K562 (cell line): ENCODE results near the gene CROCC2. TPM values are rescaled to one million over a fixed set of nuclear protein-coding genes. Genes with fewer than 3 reads are reported as not detected.

Experiments
- ATAC-seq: fragments of 200-7000 bp; cut with Tn5 transposase; 3 replicates; pipeline ENCODE4 v1.9.1; 2020; ENCODE audit warnings: moderate library complexity
- BruUV-seq: library from RNA; stranded (reverse); fragments of 400-500 nt; replicated peaks from 2 replicates; lab custom pipeline; 2021; lab: Mats Ljungman, UMichigan
- CTCF ChIA-PET: fragments of 300-600 bp; formaldehyde crosslinking; extraction: SDS; loops from one replicate; lab custom pipeline; 2021; ENCODE audit warnings: low intra/inter-chr PET ratio; lab: Yijun Ruan, JAX
- POLR2A ChIA-PET: fragments of 300-600, 350-650 bp; sonication (Branson Sonifier 250); formaldehyde crosslinking; extraction: SDS; loops from one replicate; lab custom pipeline; 2021; ENCODE audit warnings: antibody characterized with exemption, inconsistent platforms; lab: Yijun Ruan, JAX
- DNase-seq, 4 experiments: peaks; one replicate each; pipeline versions ENCODE4 v3.0.0 to v3.0.0-alpha.2; 2011 to 2018; ENCODE audit warnings: low spot score in 3 of 4, mixed read lengths in 3 of 4; ENCODE audit errors: extremely low read depth in 1 of 4
- FAIRE-seq: peaks from 2 replicates; lab custom pipeline; 2011; peaks lifted over from hg19 to GRCh38; lab: Jason Lieb, UNC
- H2AFZ ChIP-seq: 2 replicates; pipeline ENCODE4 v1.6.0; 2011; ENCODE audit warnings: low read depth, low read length, control low read depth, inconsistent platforms
- H3K27ac ChIP-seq: fragments of 200-600 bp; 3 replicates; pipeline ENCODE4 v1.8.0; 2011; ENCODE audit warnings: low read depth, mild to moderate bottlenecking, control low read depth, inconsistent platforms, low read length, moderate library complexity, mixed read lengths; ENCODE audit errors: extremely low read depth
- H3K27me3 ChIP-seq, 2 experiments: fragments of 300-600 bp in 1 of 2; 2 replicates in 1 of 2; 3 replicates in 1 of 2; pipeline versions ENCODE4 v1.6.0 to v1.8.0; 2011; ENCODE audit warnings: inconsistent platforms in 2 of 2, low read length in 2 of 2, mild to moderate bottlenecking in 1 of 2, mixed read lengths in 1 of 2, moderate library complexity in 1 of 2; ENCODE audit not compliant: control insufficient read depth in 2 of 2, insufficient read depth in 2 of 2
- H3K36me3 ChIP-seq: fragments of 300-600 bp; 3 replicates; pipeline ENCODE4 v1.8.0; 2011; ENCODE audit warnings: mild to moderate bottlenecking, low read length, inconsistent platforms; ENCODE audit not compliant: control insufficient read depth, insufficient read depth
- H3K4me1 ChIP-seq, 2 experiments: fragments of 200-600 bp in 1 of 2; replicated peaks in 1 of 2; 2 replicates in 1 of 2; 3 replicates in 1 of 2; pipeline versions ENCODE4 v1.5.1 to v1.8.0; 2011; ENCODE audit warnings: inconsistent platforms in 2 of 2, low read length in 2 of 2, mild to moderate bottlenecking in 1 of 2, mixed read lengths in 1 of 2, moderate library complexity in 1 of 2; ENCODE audit not compliant: control insufficient read depth in 2 of 2, insufficient read depth in 2 of 2
- H3K4me2 ChIP-seq: 2 replicates; pipeline ENCODE4 v1.6.1; 2011; ENCODE audit warnings: low read length, control low read depth, inconsistent platforms, mixed read lengths; ENCODE audit not compliant: insufficient read depth
- H3K4me3 ChIP-seq: fragments of 200-600 bp; sonication (generic), shearing (Covaris generic); 2 replicates; pipeline ENCODE4 v1.5.1; 2016; ENCODE audit warnings: control low read depth, inconsistent platforms
- H3K79me2 ChIP-seq: fragments of 200-600 bp; 3 replicates; pipeline ENCODE4 v1.8.0; 2011; ENCODE audit warnings: low read length, inconsistent platforms; ENCODE audit not compliant: control insufficient read depth, insufficient read depth
- H3K9ac ChIP-seq, 2 experiments: 2 replicates each; pipeline versions ENCODE4 v1.6.0 to v1.6.1; 2011; ENCODE audit warnings: low read depth in 2 of 2, low read length in 2 of 2, control low read depth in 1 of 2, inconsistent platforms in 1 of 2, mild to moderate bottlenecking in 1 of 2, mixed read lengths in 1 of 2; ENCODE audit not compliant: insufficient read depth in 1 of 2
- H3K9me1 ChIP-seq: one replicate; pipeline ENCODE4 v1.6.0; 2011; ENCODE audit warnings: inconsistent platforms, mild to moderate bottlenecking, low read length, moderate library complexity; ENCODE audit not compliant: control insufficient read depth, insufficient read depth
- H3K9me3 ChIP-seq: replicated peaks from 2 replicates; pipeline ENCODE4 v1.5.1; 2011; ENCODE audit warnings: low read depth, low read length, inconsistent platforms; ENCODE audit not compliant: control insufficient read depth, insufficient read depth
- H4K20me1 ChIP-seq: replicated peaks from 2 replicates; pipeline ENCODE4 v1.6.1; 2011; ENCODE audit warnings: low read length, inconsistent platforms, mixed read lengths; ENCODE audit not compliant: control insufficient read depth, insufficient read depth
- CREB1 ChIP-seq, 2 experiments: sonication (generic) in 1 of 2; formaldehyde crosslinking in 1 of 2; IDR thresholded peaks; 2 replicates each; pipeline versions ENCODE4 v1.6.1 to v1.8.0; 2012 to 2022; ENCODE audit warnings: inconsistent platforms in 1 of 2, mild to moderate bottlenecking in 1 of 2, missing genetic modification reagents in 1 of 2, moderate library complexity in 1 of 2
- HNRNPLL ChIP-seq: fragments of 200-400 bp; formaldehyde crosslinking; IDR thresholded peaks from 2 replicates; pipeline ENCODE4 v1.6.1; 2017; ENCODE audit warnings: low read length, low read depth, mild to moderate bottlenecking; ENCODE audit not compliant: poor library complexity, severe bottlenecking
- NFXL1 ChIP-seq: fragments of 450-650 bp; formaldehyde crosslinking; IDR thresholded peaks from 2 replicates; pipeline ENCODE4 v1.4.0; 2021; ENCODE audit warnings: mild to moderate bottlenecking
- PYGO2 ChIP-seq: fragments of 450-650 bp; IDR thresholded peaks from 2 replicates; pipeline ENCODE4 v1.6.1; 2016; ENCODE audit warnings: mild to moderate bottlenecking, missing genetic modification characterization, moderate library complexity, missing compliant biosample characterization
- RAD51 ChIP-seq: fragments of 450-650 bp; IDR thresholded peaks from 2 replicates; pipeline ENCODE4 v1.7.1; 2016; ENCODE audit warnings: low read depth, mild to moderate bottlenecking, borderline replicate concordance
- SREBF1 ChIP-seq: fragments of 150-350 bp; IDR thresholded peaks from 2 replicates; pipeline ENCODE4 v1.6.1; 2014; ENCODE audit warnings: antibody characterized with exemption, low read depth, low read length, borderline replicate concordance
- XRCC3 ChIP-seq: fragments of 450-650 bp; IDR thresholded peaks from 2 replicates; pipeline ENCODE4 v1.6.1; 2017; ENCODE audit warnings: mild to moderate bottlenecking, moderate library complexity
- ZKSCAN3 ChIP-seq: fragments of 250-450 bp; sonication (Bioruptor Pico); IDR thresholded peaks from 2 replicates; pipeline ENCODE4 v1.4.0; 2020
- WGBS: fragments of 100-300 bp; shearing (Covaris generic); methylation state at CpG from one replicate; pipeline ENCODE4 v1.1.6; 2016; ENCODE audit warnings: low coverage, mixed read lengths; ENCODE audit not compliant: insufficient coverage; ENCODE audit errors: missing lambda C conversion rate; 5-methylcytosine and 5-hydroxymethylcytosine counted together
- in situ Hi-C: fragments of 300-500 bp; cut with MboI; formaldehyde crosslinking; loops from 4 replicates; pipeline ENCODE4 v1.15.0; 2018; ENCODE audit warnings: inconsistent platforms, mixed read lengths
- intact Hi-C: fragments of 100-400 bp; cut with micrococcal nuclease; formaldehyde crosslinking; loops from 2 replicates; pipeline ENCODE4 v1.14.2; 2022
- polyA plus RNA-seq, 8 experiments: library from polyadenylated mRNA; depleted of rRNA in 4 of 8; stranded (reverse) in 5 of 8; unstranded in 3 of 8; fragments of >200 nt; fragmentation: Nextera tagmentation in 2 of 8; fragmentation: Illumina TruSeq in 1 of 8; extraction: Ambion mirVana in 2 of 8; extraction: Trizol in 1 of 8; gene quantifications; 2 replicates each; pipeline versions ENCODE4 v1.2.1 to v1.2.3, GENCODE V29; 2011 to 2014; ENCODE audit warnings: inconsistent platforms in 1 of 8, missing spikeins in 1 of 8
- total RNA-seq, 7 experiments: library from RNA; depleted of rRNA in 6 of 7; stranded (reverse); fragments of >200 nt in 6 of 7; fragmentation: Illumina TruSeq in 2 of 7; extraction: Trizol in 2 of 7; gene quantifications; 2 replicates each; pipeline versions ENCODE4 v1.2.1 to v1.2.3, GENCODE V29; 2011 to 2021; ENCODE audit warnings: low replicate concordance in 1 of 7
- TF ChIP-seq, protein P1 (sequence below): fragments of 250-450 bp; sonication (Bioruptor Pico); IDR thresholded peaks from 2 replicates; pipeline ENCODE4 v1.5.0; 2021; ENCODE audit warnings: mild to moderate bottlenecking, borderline replicate concordance
- TF ChIP-seq, protein P2 (sequence below): fragments of 150-350 bp; conservative IDR thresholded peaks from 2 replicates; pipeline ENCODE4 v1.6.1; 2014; ENCODE audit warnings: low read length
- TF ChIP-seq, protein P3 (sequence below): conservative IDR thresholded peaks from 2 replicates; pipeline ENCODE4 v1.6.1; 2011; ENCODE audit warnings: low read depth, mild to moderate bottlenecking, low read length; ENCODE audit not compliant: control insufficient read depth

CROCC2 gene
- total and polyA plus RNA-seq, 9 of the 15 experiments (the other 6 are each of a cell fraction or from before 2014, with no cell fraction given) = not detected

DNA sequence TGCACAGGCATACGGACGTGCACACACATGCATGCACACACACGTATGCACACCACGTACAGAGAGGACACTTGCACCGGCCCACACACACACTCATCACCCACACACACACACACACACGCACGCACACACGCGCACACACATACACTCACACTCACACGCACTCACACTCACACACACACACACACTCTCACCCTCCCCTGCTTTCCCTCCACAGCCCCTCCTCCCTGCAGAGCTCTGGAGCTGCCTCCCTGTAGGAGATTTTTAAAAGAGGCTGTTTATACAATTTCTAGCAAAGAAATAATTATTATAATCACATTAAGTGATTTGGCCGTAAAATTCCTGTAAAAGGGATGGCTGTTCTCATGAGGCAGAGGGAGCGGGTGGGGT is 55.8 kb downstream of the CROCC2 start:
- Histone ChIP-seq H2AFZ (no peak overlapping the region), H3K4me2 (no peak overlapping the region), H3K36me3 (no peaks in the 10 kb centered on the region), H3K4me1 (peaks cover 0 to 13% of the 10 kb centered on the region in 2 experiments; a peak in 1 of 5 replicates), H3K9me1 (no peaks in the 10 kb centered on the region), H4K20me1 (no peaks in the 10 kb centered on the region), H3K9ac (no peak overlapping the region), H3K4me3 (no peak overlapping the region), H3K27ac (no peak overlapping the region), H3K9me3 (no peaks in the 10 kb centered on the region), H3K79me2 (no peaks in the 10 kb centered on the region), H3K27me3 (peaks cover 0 to 38% of the 10 kb centered on the region in 2 experiments; a peak in 2 of 5 replicates)
- intact Hi-C loops = no loop called here
- 40% methylated on average over 2 of the region's 12 CpGs for WGBS
- FAIRE-seq (no peak), DNase-seq (no peak), ATAC-seq (no peak)
- BruUV-seq = no TSS peak
- in situ Hi-C loops = no loop called here
- CTCF ChIA-PET = no interaction called here
- POLR2A ChIA-PET = no interaction called here
- no peak for TF ChIP-seq XRCC3
- no peak for TF ChIP-seq NFXL1
- TF ChIP-seq, protein P1, sequence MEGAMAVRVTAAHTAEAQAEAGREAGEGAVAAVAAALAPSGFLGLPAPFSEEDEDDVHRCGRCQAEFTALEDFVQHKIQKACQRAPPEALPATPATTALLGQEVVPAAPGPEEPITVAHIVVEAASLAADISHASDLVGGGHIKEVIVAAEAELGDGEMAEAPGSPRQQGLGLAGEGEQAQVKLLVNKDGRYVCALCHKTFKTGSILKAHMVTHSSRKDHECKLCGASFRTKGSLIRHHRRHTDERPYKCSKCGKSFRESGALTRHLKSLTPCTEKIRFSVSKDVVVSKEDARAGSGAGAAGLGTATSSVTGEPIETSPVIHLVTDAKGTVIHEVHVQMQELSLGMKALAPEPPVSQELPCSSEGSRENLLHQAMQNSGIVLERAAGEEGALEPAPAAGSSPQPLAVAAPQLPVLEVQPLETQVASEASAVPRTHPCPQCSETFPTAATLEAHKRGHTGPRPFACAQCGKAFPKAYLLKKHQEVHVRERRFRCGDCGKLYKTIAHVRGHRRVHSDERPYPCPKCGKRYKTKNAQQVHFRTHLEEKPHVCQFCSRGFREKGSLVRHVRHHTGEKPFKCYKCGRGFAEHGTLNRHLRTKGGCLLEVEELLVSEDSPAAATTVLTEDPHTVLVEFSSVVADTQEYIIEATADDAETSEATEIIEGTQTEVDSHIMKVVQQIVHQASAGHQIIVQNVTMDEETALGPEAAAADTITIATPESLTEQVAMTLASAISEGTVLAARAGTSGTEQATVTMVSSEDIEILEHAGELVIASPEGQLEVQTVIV (CRISPR knock-in tag) = no peak
- TF ChIP-seq, protein P2, sequence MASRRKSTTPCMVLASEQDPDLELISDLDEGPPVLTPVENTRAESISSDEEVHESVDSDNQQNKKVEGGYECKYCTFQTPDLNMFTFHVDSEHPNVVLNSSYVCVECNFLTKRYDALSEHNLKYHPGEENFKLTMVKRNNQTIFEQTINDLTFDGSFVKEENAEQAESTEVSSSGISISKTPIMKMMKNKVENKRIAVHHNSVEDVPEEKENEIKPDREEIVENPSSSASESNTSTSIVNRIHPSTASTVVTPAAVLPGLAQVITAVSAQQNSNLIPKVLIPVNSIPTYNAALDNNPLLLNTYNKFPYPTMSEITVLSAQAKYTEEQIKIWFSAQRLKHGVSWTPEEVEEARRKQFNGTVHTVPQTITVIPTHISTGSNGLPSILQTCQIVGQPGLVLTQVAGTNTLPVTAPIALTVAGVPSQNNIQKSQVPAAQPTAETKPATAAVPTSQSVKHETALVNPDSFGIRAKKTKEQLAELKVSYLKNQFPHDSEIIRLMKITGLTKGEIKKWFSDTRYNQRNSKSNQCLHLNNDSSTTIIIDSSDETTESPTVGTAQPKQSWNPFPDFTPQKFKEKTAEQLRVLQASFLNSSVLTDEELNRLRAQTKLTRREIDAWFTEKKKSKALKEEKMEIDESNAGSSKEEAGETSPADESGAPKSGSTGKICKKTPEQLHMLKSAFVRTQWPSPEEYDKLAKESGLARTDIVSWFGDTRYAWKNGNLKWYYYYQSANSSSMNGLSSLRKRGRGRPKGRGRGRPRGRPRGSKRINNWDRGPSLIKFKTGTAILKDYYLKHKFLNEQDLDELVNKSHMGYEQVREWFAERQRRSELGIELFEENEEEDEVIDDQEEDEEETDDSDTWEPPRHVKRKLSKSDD = no peak
- TF ChIP-seq SREBF1 = no peak
- no peak for TF ChIP-seq PYGO2 (tag)
- no peak for TF ChIP-seq RAD51
- no peak for TF ChIP-seq ZKSCAN3 (CRISPR knock-in tag)
- TF ChIP-seq, protein P3, sequence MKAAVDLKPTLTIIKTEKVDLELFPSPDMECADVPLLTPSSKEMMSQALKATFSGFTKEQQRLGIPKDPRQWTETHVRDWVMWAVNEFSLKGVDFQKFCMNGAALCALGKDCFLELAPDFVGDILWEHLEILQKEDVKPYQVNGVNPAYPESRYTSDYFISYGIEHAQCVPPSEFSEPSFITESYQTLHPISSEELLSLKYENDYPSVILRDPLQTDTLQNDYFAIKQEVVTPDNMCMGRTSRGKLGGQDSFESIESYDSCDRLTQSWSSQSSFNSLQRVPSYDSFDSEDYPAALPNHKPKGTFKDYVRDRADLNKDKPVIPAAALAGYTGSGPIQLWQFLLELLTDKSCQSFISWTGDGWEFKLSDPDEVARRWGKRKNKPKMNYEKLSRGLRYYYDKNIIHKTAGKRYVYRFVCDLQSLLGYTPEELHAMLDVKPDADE = no peak
- no peak for TF ChIP-seq HNRNPLL
- TF ChIP-seq CREB1 (IDR thresholded peaks at IDR 0.05) = no peak
- TF ChIP-seq CREB1 (CRISPR knock-in tag; IDR thresholded peaks at IDR 0.05) = no peak
